Measurements from ENCODE around the gene ARMC10.

Gene ARMC10

DNA sequence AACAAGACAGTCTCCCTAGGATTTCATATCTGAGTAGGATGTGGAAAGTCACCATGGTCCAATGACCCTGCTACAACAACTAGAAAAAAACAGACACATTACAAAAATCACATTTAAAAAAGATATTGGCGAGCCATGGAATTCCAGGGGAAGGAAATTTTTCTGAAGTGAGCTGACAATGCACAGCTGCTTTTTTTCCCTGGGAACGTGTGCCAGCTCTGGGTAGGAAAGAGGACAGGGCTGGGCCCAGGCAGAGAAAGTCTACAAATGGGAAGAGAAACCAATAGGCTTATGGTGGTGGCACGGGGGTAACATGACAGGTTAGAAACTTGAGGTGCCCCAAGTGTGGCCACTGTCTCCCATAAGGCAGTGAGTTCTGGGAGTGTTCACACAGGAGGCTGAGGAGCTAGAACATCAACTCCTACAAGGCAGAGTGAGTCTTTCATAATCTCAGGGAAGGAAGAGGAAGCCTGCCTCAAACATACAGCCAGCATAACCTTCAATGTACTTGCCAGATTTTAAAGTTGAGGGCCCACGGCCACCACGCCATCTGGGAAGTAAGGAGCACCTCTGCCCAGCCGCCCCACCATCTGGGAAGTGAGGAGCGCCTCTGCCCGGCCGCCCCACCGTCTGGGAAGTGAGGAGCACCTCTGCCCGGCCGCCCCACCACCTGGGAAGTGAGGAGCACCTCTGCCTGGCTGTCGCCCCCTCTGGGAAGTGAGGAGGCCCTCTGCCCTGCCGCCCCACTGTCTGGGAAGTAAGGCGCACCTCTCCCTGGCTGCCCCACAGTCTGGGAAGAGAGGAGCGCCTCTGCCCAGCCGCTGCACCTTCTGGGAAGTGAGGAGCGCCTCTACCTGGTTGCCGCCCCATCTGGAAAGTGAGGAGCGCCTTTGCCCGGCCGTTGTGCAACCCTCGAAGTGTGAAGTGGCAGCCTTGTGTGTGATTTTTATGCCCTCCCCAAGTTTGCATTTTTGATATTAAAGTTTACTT, 6.2 kb upstream of the ARMC10 start:
- H4K20me1 ChIP-seq (ENCODE audit: insufficient read depth), result no peaks in the 10 kb centered on the region
- no peak overlapping the region for H3K4me3 ChIP-seq (IDR thresholded peaks at IDR 0.05; ENCODE audit: insufficient read depth, low read depth, low read length)
- TF ChIP-seq, protein P1, sequence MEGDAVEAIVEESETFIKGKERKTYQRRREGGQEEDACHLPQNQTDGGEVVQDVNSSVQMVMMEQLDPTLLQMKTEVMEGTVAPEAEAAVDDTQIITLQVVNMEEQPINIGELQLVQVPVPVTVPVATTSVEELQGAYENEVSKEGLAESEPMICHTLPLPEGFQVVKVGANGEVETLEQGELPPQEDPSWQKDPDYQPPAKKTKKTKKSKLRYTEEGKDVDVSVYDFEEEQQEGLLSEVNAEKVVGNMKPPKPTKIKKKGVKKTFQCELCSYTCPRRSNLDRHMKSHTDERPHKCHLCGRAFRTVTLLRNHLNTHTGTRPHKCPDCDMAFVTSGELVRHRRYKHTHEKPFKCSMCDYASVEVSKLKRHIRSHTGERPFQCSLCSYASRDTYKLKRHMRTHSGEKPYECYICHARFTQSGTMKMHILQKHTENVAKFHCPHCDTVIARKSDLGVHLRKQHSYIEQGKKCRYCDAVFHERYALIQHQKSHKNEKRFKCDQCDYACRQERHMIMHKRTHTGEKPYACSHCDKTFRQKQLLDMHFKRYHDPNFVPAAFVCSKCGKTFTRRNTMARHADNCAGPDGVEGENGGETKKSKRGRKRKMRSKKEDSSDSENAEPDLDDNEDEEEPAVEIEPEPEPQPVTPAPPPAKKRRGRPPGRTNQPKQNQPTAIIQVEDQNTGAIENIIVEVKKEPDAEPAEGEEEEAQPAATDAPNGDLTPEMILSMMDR (conservative IDR thresholded peaks at IDR 0.05; ENCODE audit: low read depth, low read length), result no peak
- no peak overlapping the region for H3K27ac ChIP-seq
- no peak overlapping the region for H2AFZ ChIP-seq (ENCODE audit: low read depth)
- H3K4me1 ChIP-seq (ENCODE audit: low read depth, poor library complexity, severe bottlenecking), result peaks cover 3% of the 10 kb centered on the region
- no peak overlapping the region for H3K4me2 ChIP-seq
- H3K36me3 ChIP-seq (ENCODE audit: insufficient read depth), result no peaks in the 10 kb centered on the region
- no peaks in the 10 kb centered on the region for H3K27me3 ChIP-seq (ENCODE audit: insufficient read depth, low read depth)
- no peaks in the 10 kb centered on the region for H3K79me2 ChIP-seq (ENCODE audit: insufficient read depth, low read depth)
- H3K9ac ChIP-seq, result no peak overlapping the region

GRCh38 chr7:103071000-103071399, 3.9 kb upstream of the ARMC10 start:
- no peaks in the 10 kb centered on the region for H4K20me1 ChIP-seq (ENCODE audit: insufficient read depth)
- no peak overlapping the region for H3K4me2 ChIP-seq
- H3K9ac ChIP-seq, result no peak overlapping the region
- TF ChIP-seq, protein P1 (conservative IDR thresholded peaks at IDR 0.05; ENCODE audit: low read depth, low read length), result no peak
- peaks cover 9% of the 10 kb centered on the region for H3K4me1 ChIP-seq (ENCODE audit: low read depth, poor library complexity, severe bottlenecking)
- H3K4me3 ChIP-seq (IDR thresholded peaks at IDR 0.05; ENCODE audit: insufficient read depth, low read depth, low read length), result no peak overlapping the region
- H2AFZ ChIP-seq (ENCODE audit: low read depth), result no peak overlapping the region
- no peaks in the 10 kb centered on the region for H3K27me3 ChIP-seq (ENCODE audit: insufficient read depth, low read depth)
- H3K27ac ChIP-seq, result no peak overlapping the region
- no peaks in the 10 kb centered on the region for H3K36me3 ChIP-seq (ENCODE audit: insufficient read depth)
- H3K79me2 ChIP-seq (ENCODE audit: insufficient read depth, low read depth), result peaks cover 6% of the 10 kb centered on the region

- TF ChIP-seq, protein P1 (conservative IDR thresholded peaks at IDR 0.05; ENCODE audit: low read depth, low read length), result no peak
Measured at GRCh38 chr7:103073989-103074518, 886 bp upstream of the ARMC10 start.

GRCh38 chr7:103075337-103075918, 488 bp downstream of the ARMC10 start:
- Histone ChIP-seq H3K4me3 (IDR thresholded peaks at IDR 0.05; ENCODE audit: insufficient read depth, low read depth, low read length) (peak overlapping the region; percentile 16), H4K20me1 (ENCODE audit: insufficient read depth) (no peaks in the 10 kb centered on the region), H3K4me1 (ENCODE audit: low read depth, poor library complexity, severe bottlenecking) (peaks cover 24% of the 10 kb centered on the region), H3K27ac (peak overlapping the region; percentile 73), H3K27me3 (ENCODE audit: insufficient read depth, low read depth) (no peaks in the 10 kb centered on the region), H3K36me3 (ENCODE audit: insufficient read depth) (no peaks in the 10 kb centered on the region), H3K4me2 (peak overlapping the region; percentile 84), H2AFZ (ENCODE audit: low read depth) (peak overlapping the region; percentile 100), H3K79me2 (ENCODE audit: insufficient read depth, low read depth) (peaks cover 35% of the 10 kb centered on the region), H3K9ac (peak overlapping the region; percentile 75)
- TF ChIP-seq, protein P1 (conservative IDR thresholded peaks at IDR 0.05; ENCODE audit: low read depth, low read length), result no peak

More at GRCh38 chr7:103073989-103074518, 886 bp upstream of the ARMC10 start:
- Histone ChIP-seq H3K27ac (peak overlapping the region; percentile 73), H2AFZ (ENCODE audit: low read depth) (peak overlapping the region; percentile 100), H3K4me1 (ENCODE audit: low read depth, poor library complexity, severe bottlenecking) (peaks cover 21% of the 10 kb centered on the region), H4K20me1 (ENCODE audit: insufficient read depth) (no peaks in the 10 kb centered on the region), H3K36me3 (ENCODE audit: insufficient read depth) (no peaks in the 10 kb centered on the region), H3K4me3 (IDR thresholded peaks at IDR 0.05; ENCODE audit: insufficient read depth, low read depth, low read length) (peak overlapping the region; percentile 36), H3K79me2 (ENCODE audit: insufficient read depth, low read depth) (peaks cover 35% of the 10 kb centered on the region), H3K4me2 (peak overlapping the region; percentile 95), H3K9ac (peak overlapping the region; percentile 75), H3K27me3 (ENCODE audit: insufficient read depth, low read depth) (no peaks in the 10 kb centered on the region)
